T-helper 17 cell (primary cell): ENCODE data around the gene CD99L2. TPM values are rescaled to one million over a fixed set of nuclear protein-coding genes. Genes with fewer than 3 reads are reported as not detected.
"Not testable (repeated sequence)": the region's sequence is repeated elsewhere in the genome, so short reads cannot be mapped to it uniquely, and the experiment has no call there.

Experiments
- ATAC-seq: fragments of 150-1000 bp; cut with Tn5 transposase; 2 replicates; pipeline ENCODE4 v1.10.0; 2021; ENCODE audit warnings: mild to moderate bottlenecking, moderate library complexity
- DNase-seq, 3 donors: peaks; one replicate each; pipeline versions ENCODE4 v3.0.0 to v3.0.0-alpha.2; 2020 to 2021
- H3K9me3 ChIP-seq: one replicate; pipeline ENCODE4 v1.7.0; 2013; ENCODE audit warnings: low read length, mild to moderate bottlenecking; ENCODE audit not compliant: control insufficient read depth, poor library complexity, severe bottlenecking
- H3K27ac Mint-ChIP-seq: one replicate; pipeline ENCODE4 v1.8.0; 2022; ENCODE audit warnings: mild to moderate bottlenecking, moderate library complexity, mixed read lengths
- H3K27me3 Mint-ChIP-seq: one replicate; pipeline ENCODE4 v1.8.0; 2022; ENCODE audit warnings: mixed read lengths
- H3K36me3 Mint-ChIP-seq: one replicate; pipeline ENCODE4 v1.8.0; 2022; ENCODE audit warnings: low read depth, mixed read lengths
- H3K4me1 Mint-ChIP-seq: one replicate; pipeline ENCODE4 v1.8.0; 2022; ENCODE audit warnings: mild to moderate bottlenecking, mixed read lengths
- H3K4me3 Mint-ChIP-seq: one replicate; pipeline ENCODE4 v1.8.0; 2022; ENCODE audit warnings: mild to moderate bottlenecking, moderate library complexity, mixed read lengths
- total RNA-seq, 4 donors: library from RNA in 2 of 4; stranded (reverse) in 2 of 4; gene quantifications; one replicate each; pipeline ENCODE4 v1.2.3 and lab custom pipeline; 2022 to 2026

CD99L2 gene
- total RNA-seq, 2 donors from 2014 or later, result 9.4 to 10.4 TPM

- Mint-ChIP-seq H3K27ac (no peak overlapping the region), H3K4me3 (no peak overlapping the region), H3K36me3 (no peaks in the 10 kb centered on the region), H3K4me1 (peaks cover 5% of the 10 kb centered on the region), H3K27me3 (no peaks in the 10 kb centered on the region)
- ATAC-seq (no peak), DNase-seq (no peak)
- H3K9me3 ChIP-seq, result no peaks in the 10 kb centered on the region
Measured at GRCh38 chrX:150841456-150842197, 56.8 kb downstream of the CD99L2 start.

GRCh38 chrX:150837845-150838244 is 60.6 kb downstream of the CD99L2 start:
- H3K9me3 ChIP-seq, result no peaks in the 10 kb centered on the region
- Mint-ChIP-seq H3K27me3 (no peaks in the 10 kb centered on the region), H3K4me1 (peaks cover 3% of the 10 kb centered on the region), H3K4me3 (no peak overlapping the region), H3K27ac (no peak overlapping the region), H3K36me3 (no peaks in the 10 kb centered on the region)
- ATAC-seq (no peak), DNase-seq (no peak)

GRCh38 chrX:150834695-150835094 is 63.8 kb downstream of the CD99L2 start:
- no peak overlapping the region for H3K27ac Mint-ChIP-seq
- H3K27me3 Mint-ChIP-seq, result no peaks in the 10 kb centered on the region
- no peaks in the 10 kb centered on the region for H3K9me3 ChIP-seq
- ATAC-seq (no peak), DNase-seq (no peak)
- H3K36me3 Mint-ChIP-seq, result no peaks in the 10 kb centered on the region
- peaks cover 6% of the 10 kb centered on the region for H3K4me1 Mint-ChIP-seq
- H3K4me3 Mint-ChIP-seq, result no peak overlapping the region

- H3K36me3 Mint-ChIP-seq, result no peaks in the 10 kb centered on the region
- no peak overlapping the region for H3K27ac Mint-ChIP-seq
- H3K9me3 ChIP-seq, result no peaks in the 10 kb centered on the region
- no peak overlapping the region for H3K4me3 Mint-ChIP-seq
- H3K4me1 Mint-ChIP-seq, result peaks cover 3% of the 10 kb centered on the region
- ATAC-seq (no peak), DNase-seq (no peak)
- no peaks in the 10 kb centered on the region for H3K27me3 Mint-ChIP-seq
Measured at GRCh38 chrX:150833454-150834056, 64.9 kb downstream of the CD99L2 start.

- Mint-ChIP-seq H3K4me1 (peaks cover 3% of the 10 kb centered on the region), H3K4me3 (no peak overlapping the region), H3K36me3 (no peaks in the 10 kb centered on the region), H3K27ac (no peak overlapping the region), H3K27me3 (no peaks in the 10 kb centered on the region)
- DNase-seq (no peak), ATAC-seq (no peak)
- no peaks in the 10 kb centered on the region for H3K9me3 ChIP-seq
Measured at GRCh38 chrX:150831863-150832262, 66.6 kb downstream of the CD99L2 start.

- no peak for DNase-seq
- Mint-ChIP-seq H3K4me1 (peaks cover 3% of the 10 kb centered on the region), H3K27me3 (no peaks in the 10 kb centered on the region), H3K4me3 (no peak overlapping the region), H3K27ac (no peak overlapping the region), H3K36me3 (no peaks in the 10 kb centered on the region)
- H3K9me3 ChIP-seq, result no peaks in the 10 kb centered on the region
- no peak for ATAC-seq
Measured at GRCh38 chrX:150828785-150829184, 69.7 kb downstream of the CD99L2 start.

GRCh38 chrX:150824352-150824751 is 74.1 kb downstream of the CD99L2 start:
- not testable (repeated sequence) for H3K4me1 Mint-ChIP-seq, ATAC-seq, H3K4me3 Mint-ChIP-seq, H3K36me3 Mint-ChIP-seq, H3K27me3 Mint-ChIP-seq, DNase-seq, H3K9me3 ChIP-seq, H3K27ac Mint-ChIP-seq

GRCh38 chrX:150823826-150824225 is 74.6 kb downstream of the CD99L2 start:
- H3K27ac Mint-ChIP-seq, H3K9me3 ChIP-seq, H3K27me3 Mint-ChIP-seq, H3K4me1 Mint-ChIP-seq, ATAC-seq, DNase-seq, H3K4me3 Mint-ChIP-seq, H3K36me3 Mint-ChIP-seq: not testable (repeated sequence)

GRCh38 chrX:150821971-150822370 is 76.5 kb downstream of the CD99L2 start:
- no peak overlapping the region for H3K4me3 Mint-ChIP-seq

GRCh38 chrX:150813922-150814321 is 84.5 kb downstream of the CD99L2 start:
- no peaks in the 10 kb centered on the region for H3K27me3 Mint-ChIP-seq

More at GRCh38 chrX:150821971-150822370, 76.5 kb downstream of the CD99L2 start:
- H3K27ac Mint-ChIP-seq, result no peak overlapping the region
- H3K9me3 ChIP-seq, result no peaks in the 10 kb centered on the region
- H3K27me3 Mint-ChIP-seq, result no peaks in the 10 kb centered on the region
- ATAC-seq, result no peak
- H3K36me3 Mint-ChIP-seq, result peaks cover 3% of the 10 kb centered on the region
- H3K4me1 Mint-ChIP-seq, result no peaks in the 10 kb centered on the region
- no peak for DNase-seq

GRCh38 chrX:150806827-150807226 is 91.6 kb downstream of the CD99L2 start:
- no peaks in the 10 kb centered on the region for H3K9me3 ChIP-seq
- no peak for DNase-seq
- no peak overlapping the region for H3K27ac Mint-ChIP-seq
- H3K4me3 Mint-ChIP-seq, result no peak overlapping the region
- H3K27me3 Mint-ChIP-seq, result no peaks in the 10 kb centered on the region
- ATAC-seq, result no peak
- no peaks in the 10 kb centered on the region for H3K4me1 Mint-ChIP-seq
- H3K36me3 Mint-ChIP-seq, result peaks cover 3% of the 10 kb centered on the region

More at GRCh38 chrX:150813922-150814321, 84.5 kb downstream of the CD99L2 start:
- no peak overlapping the region for H3K27ac Mint-ChIP-seq
- no peaks in the 10 kb centered on the region for H3K9me3 ChIP-seq
- no peak overlapping the region for H3K4me3 Mint-ChIP-seq
- H3K36me3 Mint-ChIP-seq, result no peaks in the 10 kb centered on the region
- ATAC-seq, result no peak
- no peak for DNase-seq
- H3K4me1 Mint-ChIP-seq, result no peaks in the 10 kb centered on the region

GRCh38 chrX:150805736-150806135 is 92.7 kb downstream of the CD99L2 start:
- no peak for DNase-seq
- no peak for ATAC-seq
- Mint-ChIP-seq H3K4me3 (peak overlapping the region; percentile 47), H3K27me3 (no peaks in the 10 kb centered on the region), H3K27ac (no peak overlapping the region), H3K4me1 (no peaks in the 10 kb centered on the region), H3K36me3 (peaks cover 3% of the 10 kb centered on the region)
- no peaks in the 10 kb centered on the region for H3K9me3 ChIP-seq

- ATAC-seq, result no peak
- no peaks in the 10 kb centered on the region for H3K4me1 Mint-ChIP-seq
- H3K27ac Mint-ChIP-seq, result no peak overlapping the region
- H3K4me3 Mint-ChIP-seq, result no peak overlapping the region
- no peaks in the 10 kb centered on the region for H3K9me3 ChIP-seq
- H3K27me3 Mint-ChIP-seq, result no peaks in the 10 kb centered on the region
- no peak for DNase-seq
- peaks cover 6% of the 10 kb centered on the region for H3K36me3 Mint-ChIP-seq
Measured at GRCh38 chrX:150792949-150793527, 105.4 kb downstream of the CD99L2 start.
